HAP-1 (cell line): ENCODE results near the gene AFDN.

Experiments
- DNase-seq, 2 experiments: peaks; one replicate each; pipeline ENCODE4 v3.0.0-alpha.2; 2016 to 2020; ENCODE audit warnings: low spot score in 2 of 2
- H3K27me3 ChIP-seq: fragments of 250-450 bp; sonication (Bioruptor Pico); 2 replicates; pipeline ENCODE4 v1.5.1; 2020; ENCODE audit warnings: low read depth, mild to moderate bottlenecking, moderate library complexity
- H3K36me3 ChIP-seq: fragments of 250-450 bp; sonication (Bioruptor Pico); replicated peaks from 2 replicates; pipeline ENCODE4 v1.5.1; 2020; ENCODE audit warnings: mild to moderate bottlenecking
- H3K4me1 ChIP-seq: fragments of 250-450 bp; sonication (Bioruptor Pico); 2 replicates; pipeline ENCODE4 v1.5.1; 2020; ENCODE audit warnings: mild to moderate bottlenecking
- H3K4me3 ChIP-seq: fragments of 250-450 bp; sonication (Bioruptor Pico); 2 replicates; pipeline ENCODE4 v1.5.1; 2020; ENCODE audit warnings: mild to moderate bottlenecking, moderate library complexity
- H3K9me3 ChIP-seq: fragments of 250-450 bp; sonication (Bioruptor Pico); 2 replicates; pipeline ENCODE4 v1.5.1; 2020; ENCODE audit warnings: mild to moderate bottlenecking, moderate library complexity
- in situ Hi-C: fragments of 300-500 bp; cut with MboI; formaldehyde crosslinking; loops from 3 replicates; pipeline ENCODE4 v1.14.3; 2020; ENCODE audit warnings: low sequenced_read_pairs, inconsistent platforms, mixed read lengths

AFDN gene

DNA sequence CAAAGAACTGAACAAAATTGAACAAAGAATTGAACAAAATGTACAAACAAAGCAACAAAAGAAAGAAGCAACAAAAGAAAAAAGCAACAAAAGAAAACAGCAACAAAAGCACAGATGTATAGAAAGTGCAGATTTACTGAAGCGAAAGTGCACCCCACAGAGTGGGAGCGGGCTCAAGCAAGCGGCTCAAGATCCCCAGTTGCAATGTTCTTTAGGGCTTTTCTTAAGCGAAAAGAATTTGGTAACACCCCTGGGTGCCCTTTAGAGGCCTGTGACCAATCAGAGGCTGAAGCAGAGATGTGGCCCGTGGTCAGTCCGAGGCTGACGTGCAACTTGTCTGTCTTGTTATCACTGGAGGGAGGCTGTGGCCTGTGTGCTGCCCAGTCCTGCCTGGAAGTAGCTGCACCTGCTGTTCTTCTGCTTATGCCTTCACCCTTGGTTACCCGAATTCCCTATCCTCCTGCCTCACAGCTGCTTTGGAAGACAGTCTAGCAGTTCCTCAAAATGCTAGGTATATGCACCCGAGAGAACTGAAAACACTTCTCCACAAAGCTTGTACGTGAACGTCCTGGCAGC is 157.5 kb downstream of the AFDN start:
- no peaks in the 10 kb centered on the region for H3K36me3 ChIP-seq

DNA sequence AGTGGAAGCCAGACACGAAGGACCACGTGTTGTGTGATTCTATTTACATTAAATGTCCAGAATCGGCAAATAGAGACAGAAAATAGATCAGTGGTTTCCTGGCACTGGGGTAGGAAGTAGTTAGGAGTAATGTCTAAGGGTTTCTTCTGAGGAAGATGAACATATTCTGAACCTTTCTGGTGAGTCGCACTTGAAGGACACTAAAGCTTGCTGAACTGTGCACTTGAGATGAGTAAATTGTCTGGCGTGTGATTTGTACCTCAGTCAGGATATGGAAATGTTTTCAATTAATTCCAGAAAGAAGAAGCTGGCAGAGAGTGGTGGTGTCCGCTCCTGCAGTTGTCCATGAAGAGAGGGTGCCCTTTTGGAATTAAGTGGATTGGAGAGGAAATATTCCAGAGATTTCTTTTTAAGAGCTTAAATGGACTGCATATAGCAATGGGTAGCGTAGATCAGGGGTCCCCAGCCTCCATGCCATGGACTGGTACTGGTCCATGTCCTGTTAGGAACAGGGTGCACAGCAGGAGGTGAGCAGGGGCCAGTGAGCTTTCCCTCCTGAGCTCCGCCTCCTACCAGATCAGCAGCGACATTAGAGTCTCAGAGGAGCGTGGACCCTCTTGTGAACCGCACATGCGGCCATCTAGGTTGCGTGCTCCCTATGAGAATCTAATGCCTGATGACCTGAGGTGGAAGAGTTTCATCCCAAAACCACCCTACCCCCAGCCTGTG is 158.3 kb downstream of the AFDN start:
- Histone ChIP-seq H3K9me3 (no peaks in the 10 kb centered on the region), H3K27me3 (no peaks in the 10 kb centered on the region), H3K4me1 (no peaks in the 10 kb centered on the region), H3K4me3 (no peak overlapping the region), H3K36me3 (no peaks in the 10 kb centered on the region)
- in situ Hi-C loops, result no loop called here
- no peak for DNase-seq

More for the DNA sequence above, 157.5 kb downstream of the AFDN start:
- no peak for DNase-seq
- Histone ChIP-seq H3K9me3 (no peaks in the 10 kb centered on the region), H3K4me3 (no peak overlapping the region), H3K27me3 (no peaks in the 10 kb centered on the region), H3K4me1 (no peaks in the 10 kb centered on the region)
- in situ Hi-C loops, result no loop called here

DNA sequence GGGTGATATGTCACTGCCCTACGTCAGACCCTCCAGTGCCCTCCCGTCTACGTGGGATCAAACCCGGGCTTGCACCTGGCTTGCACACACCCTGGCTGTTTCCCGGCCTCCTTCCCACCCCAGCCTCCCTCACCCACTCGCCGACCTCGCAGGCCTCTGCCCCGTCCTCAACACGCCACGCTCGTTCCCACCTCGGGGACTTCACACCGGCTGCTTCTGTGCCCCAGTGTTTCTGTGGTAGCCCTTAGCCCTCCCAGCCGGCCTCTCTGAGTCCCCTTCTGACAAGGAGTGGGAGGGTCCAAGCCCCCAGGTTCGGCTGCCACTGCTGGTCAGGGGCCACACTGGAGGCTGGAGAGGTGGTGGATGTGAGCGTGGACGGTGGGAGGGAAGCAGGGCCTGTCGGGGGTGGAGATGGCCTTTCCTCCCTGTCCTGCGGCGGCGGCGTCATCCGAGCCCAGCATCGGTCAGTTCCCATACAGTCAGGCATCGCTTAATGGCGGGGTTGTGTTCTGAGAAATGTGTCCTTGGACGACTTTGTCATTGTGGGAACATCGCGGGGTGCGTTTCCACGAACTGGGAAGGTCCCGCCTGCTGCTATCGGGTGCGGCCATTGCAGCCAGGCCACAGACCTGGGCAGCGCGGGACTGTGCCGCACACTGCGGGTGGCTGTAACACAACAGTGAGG is 159.3 kb downstream of the AFDN start:
- no peak for DNase-seq
- Histone ChIP-seq H3K4me1 (no peaks in the 10 kb centered on the region), H3K36me3 (no peaks in the 10 kb centered on the region), H3K27me3 (no peaks in the 10 kb centered on the region), H3K9me3 (no peaks in the 10 kb centered on the region), H3K4me3 (no peak overlapping the region)
- in situ Hi-C loops, result no loop called here

DNA sequence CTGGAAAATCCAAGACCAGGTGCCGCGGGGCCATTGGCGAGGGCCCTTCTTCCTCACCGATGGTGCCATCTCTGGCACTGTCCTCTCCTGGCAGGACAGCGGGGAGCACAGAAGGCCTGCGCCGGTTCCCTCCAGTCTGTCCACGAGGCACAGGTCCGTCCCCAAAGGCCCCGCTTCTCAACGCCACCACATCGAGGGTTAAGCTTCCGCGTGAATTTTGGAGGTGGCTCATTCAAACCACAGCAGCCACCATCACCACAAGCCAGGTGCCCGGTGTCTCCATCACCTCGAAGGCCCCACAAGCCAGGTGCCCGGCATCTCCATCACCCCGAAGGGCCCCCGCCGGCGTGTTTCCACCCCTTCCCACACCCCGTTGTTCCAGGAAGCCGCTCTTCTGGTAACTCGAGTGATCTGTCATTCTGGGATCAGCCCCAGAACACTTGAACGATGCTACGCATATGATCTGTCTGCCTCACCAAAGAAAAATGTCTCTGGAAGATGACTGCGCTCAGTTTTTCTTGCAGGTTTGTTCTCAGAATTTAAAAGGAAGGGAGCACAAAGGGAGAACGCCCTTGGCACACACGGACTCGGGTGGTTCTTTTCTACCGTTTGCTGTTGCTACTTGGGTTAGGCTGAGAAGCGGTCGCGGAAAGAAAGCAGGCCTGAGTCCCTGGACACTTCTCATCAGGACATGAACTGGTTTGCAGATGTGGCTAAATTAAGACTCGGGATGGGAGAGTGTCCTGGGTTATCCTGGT is 160.9 kb downstream of the AFDN start:
- in situ Hi-C loops, result no loop called here
- H3K27me3 ChIP-seq, result no peaks in the 10 kb centered on the region
- H3K9me3 ChIP-seq, result no peaks in the 10 kb centered on the region
- H3K4me1 ChIP-seq, result no peaks in the 10 kb centered on the region
- H3K36me3 ChIP-seq, result no peaks in the 10 kb centered on the region
- DNase-seq, result no peak
- no peak overlapping the region for H3K4me3 ChIP-seq

DNA sequence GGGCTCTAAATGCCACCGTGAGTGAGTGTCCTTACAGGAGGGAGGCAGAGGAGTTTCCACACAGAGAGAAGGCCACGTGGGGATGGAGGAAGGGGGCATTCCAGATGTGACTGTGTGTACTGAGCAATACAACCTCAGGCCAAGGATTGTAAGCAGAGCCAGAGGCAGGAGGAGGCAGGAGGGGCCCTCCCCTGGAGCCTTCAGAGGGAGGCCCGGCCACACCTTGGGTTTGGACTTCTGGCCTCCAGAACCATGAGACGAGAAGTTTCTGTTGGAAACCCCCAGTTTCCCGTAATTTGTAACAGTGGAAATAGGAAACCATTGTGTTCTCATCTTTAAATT is 161.4 kb downstream of the AFDN start:
- H3K4me1 ChIP-seq, result no peaks in the 10 kb centered on the region
- H3K4me3 ChIP-seq, result no peak overlapping the region
- no peaks in the 10 kb centered on the region for H3K36me3 ChIP-seq
- H3K27me3 ChIP-seq, result no peaks in the 10 kb centered on the region
- in situ Hi-C loops, result no loop called here
- no peak for DNase-seq
- no peaks in the 10 kb centered on the region for H3K9me3 ChIP-seq

DNA sequence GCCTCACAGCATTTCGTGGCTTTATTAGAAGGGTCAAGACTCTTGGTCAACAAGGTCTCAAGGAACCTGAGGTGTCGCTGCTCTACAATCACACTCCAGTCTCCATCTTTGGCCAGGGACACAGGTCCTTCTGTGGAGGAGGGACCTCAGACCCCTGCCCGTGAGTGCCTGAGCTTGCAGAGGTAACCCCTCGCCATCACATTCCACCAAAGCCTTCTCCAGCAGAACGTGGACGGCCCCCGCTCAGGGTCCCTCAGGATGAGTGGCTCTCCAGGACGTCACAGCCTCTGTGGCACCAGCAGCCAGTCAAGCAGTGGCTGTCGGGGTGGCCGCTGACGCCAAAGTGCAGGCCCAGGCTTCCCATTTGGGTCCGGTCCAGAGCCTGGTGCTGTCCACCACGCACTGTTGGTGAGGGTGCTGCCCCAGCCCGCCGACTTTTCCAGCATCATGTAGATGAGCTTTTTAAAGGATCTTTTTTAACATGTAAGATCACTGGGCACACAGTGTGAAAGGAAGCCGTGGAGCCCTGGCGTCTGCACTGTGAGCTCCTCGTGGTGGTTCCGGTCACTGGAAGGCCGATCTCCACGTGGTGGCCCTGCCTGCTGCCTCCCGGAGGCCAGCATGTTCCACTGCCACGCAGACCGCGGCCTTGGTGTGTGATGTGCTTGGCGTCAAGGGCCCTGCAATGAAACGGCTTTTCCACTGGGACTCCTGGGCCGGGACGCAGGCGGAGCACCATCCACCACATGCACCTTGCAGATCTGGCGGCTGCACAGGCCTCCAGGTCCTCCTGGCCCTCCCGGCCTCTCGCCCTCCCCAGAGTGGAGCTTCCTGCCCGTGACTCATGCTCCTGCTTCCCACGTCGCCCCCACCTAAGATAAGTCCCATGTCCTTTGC is 162.5 kb downstream of the AFDN start:
- Histone ChIP-seq H3K36me3 (no peaks in the 10 kb centered on the region), H3K4me3 (no peak overlapping the region), H3K27me3 (no peaks in the 10 kb centered on the region), H3K9me3 (no peaks in the 10 kb centered on the region), H3K4me1 (no peaks in the 10 kb centered on the region)
- no peak for DNase-seq
- in situ Hi-C loops, result no loop called here

DNA sequence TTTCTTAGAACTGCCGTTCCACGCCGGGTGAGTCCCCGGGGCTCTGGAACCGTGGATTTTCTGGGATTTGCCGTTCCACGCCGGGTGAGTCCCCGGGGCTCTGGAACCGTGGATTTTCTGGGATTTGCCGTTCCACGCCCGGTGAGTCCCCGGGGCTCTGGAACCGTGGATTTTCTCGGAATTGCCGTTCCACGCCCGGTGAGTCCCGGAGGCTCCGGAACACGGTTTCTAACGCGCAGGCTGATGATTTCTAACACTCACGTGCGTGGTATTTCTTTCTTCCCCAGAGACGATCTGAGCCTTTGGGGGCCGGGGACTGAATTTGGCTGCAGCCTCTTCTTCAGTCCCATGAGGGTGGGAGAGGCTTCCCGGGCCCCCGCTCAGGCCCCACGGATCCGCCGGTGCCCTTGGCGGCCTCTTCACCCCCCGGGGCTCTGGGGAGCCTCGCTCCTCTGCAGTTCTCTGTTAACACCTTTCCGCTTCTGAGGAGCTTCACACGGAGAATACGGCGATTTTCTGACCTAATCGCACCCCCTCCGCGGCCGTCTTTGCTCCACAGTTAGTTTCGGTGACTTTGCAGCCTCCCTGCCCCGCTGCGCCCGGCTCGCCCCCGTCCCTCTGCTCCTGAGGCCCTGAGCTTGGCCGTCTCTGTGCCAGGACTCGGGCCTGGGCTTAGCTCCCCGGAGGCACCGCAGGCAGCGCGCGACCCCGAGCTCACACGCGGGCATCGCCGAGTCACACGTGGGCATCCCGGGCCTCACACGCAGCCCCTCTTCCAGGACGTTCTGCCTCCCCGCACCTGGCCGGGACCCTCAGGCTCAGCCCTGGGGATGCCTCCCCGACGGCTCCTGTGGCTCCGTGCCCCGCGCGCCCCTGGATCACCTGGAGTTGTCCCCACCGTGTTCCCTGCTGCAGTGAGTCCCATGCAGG is 163.6 kb downstream of the AFDN start:
- in situ Hi-C loops, result no loop called here
- Histone ChIP-seq H3K36me3 (no peaks in the 10 kb centered on the region), H3K9me3 (no peaks in the 10 kb centered on the region), H3K4me1 (no peaks in the 10 kb centered on the region), H3K27me3 (no peaks in the 10 kb centered on the region), H3K4me3 (no peak overlapping the region)
- no peak for DNase-seq

DNA sequence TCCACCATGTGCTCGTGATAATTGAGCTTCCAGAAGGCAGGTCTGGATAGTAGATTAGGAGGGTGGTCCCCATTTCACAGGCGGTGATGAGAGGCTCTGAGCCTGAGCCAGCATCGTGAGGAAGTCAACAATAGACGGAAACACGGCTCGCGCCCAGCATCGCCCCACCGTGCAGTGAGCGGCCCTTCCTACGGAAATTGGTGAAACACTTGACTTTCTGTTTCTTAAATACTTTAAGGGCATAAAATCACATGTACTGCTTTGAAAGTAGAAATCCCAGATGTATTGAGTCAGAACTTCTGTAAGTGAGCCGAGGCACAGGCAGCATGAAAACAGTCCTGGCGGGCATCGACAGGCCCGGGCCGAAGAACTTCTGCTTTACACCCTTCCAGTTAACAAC is 166.5 kb downstream of the AFDN start:
- Histone ChIP-seq H3K9me3 (no peaks in the 10 kb centered on the region), H3K4me1 (no peaks in the 10 kb centered on the region), H3K27me3 (no peaks in the 10 kb centered on the region), H3K36me3 (no peaks in the 10 kb centered on the region), H3K4me3 (no peak overlapping the region)
- in situ Hi-C loops, result no loop called here
- DNase-seq, result no peak

DNA sequence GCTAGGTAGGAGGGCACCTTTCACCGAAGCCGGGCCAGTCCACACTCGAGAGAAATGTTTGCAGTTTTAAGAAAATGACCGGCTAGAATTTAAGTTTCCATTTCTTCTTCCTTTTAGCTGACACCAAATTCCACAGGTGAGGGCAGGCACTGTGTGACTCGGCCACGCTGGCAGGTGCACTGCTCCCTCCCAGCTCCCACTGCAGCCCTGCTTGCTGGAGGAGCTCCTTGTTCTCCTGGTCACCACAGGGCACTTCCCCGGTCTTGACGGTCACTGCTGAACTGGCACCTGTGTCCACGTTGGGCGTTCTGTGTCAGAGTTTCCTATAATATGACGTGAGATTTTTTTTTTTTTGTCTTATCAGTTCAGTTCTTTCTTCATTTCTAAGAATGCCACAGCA is 167.1 kb downstream of the AFDN start:
- H3K4me1 ChIP-seq, result no peaks in the 10 kb centered on the region
- in situ Hi-C loops, result no loop called here
- no peak for DNase-seq
- no peaks in the 10 kb centered on the region for H3K36me3 ChIP-seq
- no peak overlapping the region for H3K4me3 ChIP-seq
- H3K27me3 ChIP-seq, result no peaks in the 10 kb centered on the region
- no peaks in the 10 kb centered on the region for H3K9me3 ChIP-seq

DNA sequence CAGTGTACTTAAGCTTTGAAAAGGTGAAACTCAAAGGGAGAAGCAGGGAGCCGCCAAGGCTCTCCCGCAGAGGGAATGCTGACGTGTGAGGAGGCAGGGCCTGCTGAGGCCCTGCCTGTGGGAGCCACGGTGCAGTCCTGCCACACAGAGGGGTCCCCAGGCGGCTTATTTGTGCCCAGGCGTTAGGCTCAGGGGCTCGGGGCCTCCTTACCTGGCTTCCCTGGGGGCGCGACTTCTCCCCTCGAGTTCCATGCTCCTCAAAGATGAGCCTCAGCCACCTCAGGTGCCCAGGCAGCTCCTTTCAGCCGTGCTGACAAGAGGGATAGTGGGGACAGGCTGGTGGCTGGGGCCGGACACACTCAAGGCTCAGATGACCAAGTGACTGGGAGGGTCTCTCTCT is 168.6 kb downstream of the AFDN start:
- no peak for DNase-seq
- Histone ChIP-seq H3K4me1 (no peaks in the 10 kb centered on the region), H3K36me3 (no peaks in the 10 kb centered on the region), H3K9me3 (no peaks in the 10 kb centered on the region), H3K27me3 (no peaks in the 10 kb centered on the region), H3K4me3 (no peak overlapping the region)
- in situ Hi-C loops, result no loop called here

DNA sequence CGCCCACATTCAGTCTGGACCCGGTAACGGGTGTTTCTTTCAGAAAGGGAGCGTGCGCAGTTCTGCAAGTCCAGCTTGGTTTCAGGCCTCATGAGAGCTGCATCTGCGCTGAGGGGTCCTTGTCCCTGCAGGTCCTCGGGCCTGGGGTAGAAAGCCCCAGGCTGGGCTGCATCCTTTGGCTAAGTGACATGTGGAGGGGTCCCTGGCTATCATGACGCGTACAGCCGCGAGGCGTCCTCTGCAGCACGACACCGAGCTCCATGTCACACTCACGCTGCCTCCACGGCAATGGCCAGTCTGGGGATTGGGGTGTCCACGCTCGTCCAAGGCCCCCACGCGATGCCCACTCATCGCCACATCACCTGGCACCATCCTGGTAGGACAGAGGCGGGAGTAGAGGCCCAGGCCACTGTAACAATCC is 169.0 kb downstream of the AFDN start:
- H3K27me3 ChIP-seq, result no peaks in the 10 kb centered on the region
- H3K4me3 ChIP-seq, result no peak overlapping the region
- H3K9me3 ChIP-seq, result no peaks in the 10 kb centered on the region
- in situ Hi-C loops, result no loop called here
- no peaks in the 10 kb centered on the region for H3K4me1 ChIP-seq
- DNase-seq, result no peak
- no peaks in the 10 kb centered on the region for H3K36me3 ChIP-seq

DNA sequence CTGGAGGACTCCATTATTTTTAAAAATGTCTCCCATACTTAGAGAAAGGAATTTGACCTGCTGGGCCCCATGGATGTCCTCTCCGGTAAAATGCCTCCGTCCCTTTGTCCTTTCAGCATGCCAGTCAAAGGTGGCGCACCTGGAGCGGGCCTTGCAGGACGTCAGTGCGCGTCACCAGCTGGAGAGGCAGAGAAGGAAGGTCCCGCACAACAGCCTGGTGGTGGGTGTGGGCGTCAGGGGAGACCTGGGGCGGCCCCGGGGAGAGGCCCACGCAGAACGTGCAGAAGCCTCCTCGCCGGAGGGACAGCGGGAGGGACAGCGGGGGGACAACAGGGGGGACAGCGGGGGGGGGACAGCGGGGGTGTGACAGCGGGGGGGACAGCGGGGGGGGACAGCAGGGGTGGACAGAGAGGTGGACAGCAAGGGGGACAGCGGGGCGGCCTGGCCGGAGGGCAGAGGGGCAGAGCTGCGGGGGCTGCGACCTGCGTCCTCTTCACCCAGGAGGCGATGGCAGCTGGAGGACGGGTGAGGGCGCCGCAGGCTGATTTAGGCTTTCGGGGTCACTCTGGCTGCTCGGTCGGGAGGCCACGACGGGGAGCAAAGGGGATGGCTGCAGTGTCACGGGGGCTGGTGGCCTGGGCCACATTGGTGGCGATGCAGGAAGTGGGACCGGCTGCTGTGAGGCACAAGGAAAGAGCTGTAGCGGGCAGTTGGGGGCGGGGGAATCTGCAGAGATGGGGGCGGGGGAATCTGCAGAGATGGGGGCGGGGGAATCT is 169.9 kb downstream of the AFDN start:
- Histone ChIP-seq H3K36me3 (no peaks in the 10 kb centered on the region), H3K4me1 (no peaks in the 10 kb centered on the region), H3K9me3 (no peaks in the 10 kb centered on the region), H3K4me3 (no peak overlapping the region), H3K27me3 (no peaks in the 10 kb centered on the region)
- in situ Hi-C loops, result no loop called here
- no peak for DNase-seq
